WTC11 (cell line): ENCODE data around the gene B2M. TPM values are rescaled to one million over a fixed set of nuclear protein-coding genes. Genes with fewer than 3 reads are reported as not detected.
"Not testable (repeated sequence)": the region's sequence is repeated elsewhere in the genome, so short reads cannot be mapped to it uniquely, and the experiment has no call there.

ENCODE experiments used
- ATAC-seq: fragments of 200-7000 bp; cut with Tn5 transposase; 2 replicates; pipeline ENCODE4 v1.10.0; 2021; ENCODE audit warnings: mild to moderate bottlenecking, moderate library complexity
- CTCF ChIA-PET: fragments of 300-600 bp; sonication (Branson Sonifier 250); formaldehyde crosslinking; loops from one replicate; lab custom pipeline; 2021; ENCODE audit warnings: antibody characterized with exemption; lab: Charles Lee
- POLR2A ChIA-PET: fragments of 350-600 bp; sonication (Branson Sonifier 250); formaldehyde crosslinking; loops from one replicate; lab custom pipeline; 2021; ENCODE audit warnings: antibody characterized with exemption; lab: Charles Lee
- DNase-seq: peaks from one replicate; pipeline ENCODE4 v3.0.0; 2021; ENCODE audit warnings: low spot score
- H3K27ac Mint-ChIP-seq: 2 replicates; pipeline ENCODE4 v1.8.0; 2021; ENCODE audit warnings: mixed read lengths
- H3K27me3 Mint-ChIP-seq: 2 replicates; pipeline ENCODE4 v1.8.0; 2021; ENCODE audit warnings: low read depth, mild to moderate bottlenecking, moderate library complexity, mixed read lengths
- H3K36me3 Mint-ChIP-seq: 2 replicates; pipeline ENCODE4 v1.8.0; 2021; ENCODE audit warnings: mixed read lengths
- H3K4me1 Mint-ChIP-seq: 2 replicates; pipeline ENCODE4 v1.8.0; 2022; ENCODE audit warnings: mixed read lengths
- H3K4me3 Mint-ChIP-seq: 2 replicates; pipeline ENCODE4 v1.8.0; 2021; ENCODE audit warnings: mild to moderate bottlenecking, moderate library complexity, mixed read lengths
- H3K9me3 Mint-ChIP-seq: 2 replicates; pipeline ENCODE4 v1.8.0; 2021; ENCODE audit warnings: mixed read lengths
- CBFB ChIP-seq: sonication (generic); formaldehyde crosslinking; IDR thresholded peaks from 2 replicates; pipeline ENCODE4 v1.8.1; 2022; ENCODE audit warnings: mild to moderate bottlenecking, low read depth, missing genetic modification reagents
- FOXK1 ChIP-seq: sonication (generic); formaldehyde crosslinking; IDR thresholded peaks from 2 replicates; pipeline ENCODE4 v1.8.0; 2022; ENCODE audit warnings: mild to moderate bottlenecking, moderate library complexity, missing genetic modification reagents
- NFATC4 ChIP-seq: fragments of 250-450 bp; sonication (Bioruptor Pico); IDR thresholded peaks from 2 replicates; pipeline ENCODE4 v1.9.0; 2021; ENCODE audit warnings: mild to moderate bottlenecking
- TCF7 ChIP-seq: sonication (generic); formaldehyde crosslinking; IDR thresholded peaks from 2 replicates; pipeline ENCODE4 v1.8.0; 2022; ENCODE audit warnings: mild to moderate bottlenecking, low read depth, missing genetic modification reagents, moderate library complexity
- TEAD1 ChIP-seq: sonication (generic); formaldehyde crosslinking; IDR thresholded peaks from 2 replicates; pipeline ENCODE4 v1.8.0; 2022; ENCODE audit warnings: mild to moderate bottlenecking, missing genetic modification reagents
- ZNF423 ChIP-seq: fragments of 250-450 bp; sonication (Bioruptor Pico); IDR thresholded peaks from 2 replicates; pipeline ENCODE4 v2.1.2; 2022; ENCODE audit warnings: mild to moderate bottlenecking, moderate library complexity
- total RNA-seq: library from RNA; stranded (reverse); gene quantifications from 3 replicates; pipeline ENCODE4 v1.2.3, GENCODE V29; 2021
- TF ChIP-seq, protein P1 (sequence below): sonication (generic); formaldehyde crosslinking; IDR thresholded peaks from 2 replicates; pipeline ENCODE4 v1.8.0; 2023; ENCODE audit warnings: mild to moderate bottlenecking, missing genetic modification reagents
- TF ChIP-seq, protein P2 (sequence below): sonication (generic); formaldehyde crosslinking; IDR thresholded peaks from 2 replicates; pipeline ENCODE4 v1.8.0; 2022; ENCODE audit warnings: mild to moderate bottlenecking, missing genetic modification reagents
- TF ChIP-seq, protein P3 (sequence below): fragments of 250-450 bp; sonication (Bioruptor Pico); IDR thresholded peaks from 2 replicates; pipeline ENCODE4 v1.9.0; 2021; ENCODE audit warnings: moderate library complexity, mild to moderate bottlenecking, inconsistent platforms, borderline replicate concordance
- TF ChIP-seq, protein P4 (sequence below): fragments of 250-450 bp; sonication (Bioruptor Pico); IDR thresholded peaks from 2 replicates; pipeline ENCODE4 v1.9.0; 2021; ENCODE audit warnings: mild to moderate bottlenecking, borderline replicate concordance
- TF ChIP-seq, protein P5 (sequence below): sonication (generic); formaldehyde crosslinking; IDR thresholded peaks from 2 replicates; pipeline ENCODE4 v1.8.0; 2023; ENCODE audit warnings: missing genetic modification reagents, mild to moderate bottlenecking, borderline replicate concordance

The B2M gene
- total RNA-seq, 1 experiment from 2014 or later: 88.2 TPM

DNA sequence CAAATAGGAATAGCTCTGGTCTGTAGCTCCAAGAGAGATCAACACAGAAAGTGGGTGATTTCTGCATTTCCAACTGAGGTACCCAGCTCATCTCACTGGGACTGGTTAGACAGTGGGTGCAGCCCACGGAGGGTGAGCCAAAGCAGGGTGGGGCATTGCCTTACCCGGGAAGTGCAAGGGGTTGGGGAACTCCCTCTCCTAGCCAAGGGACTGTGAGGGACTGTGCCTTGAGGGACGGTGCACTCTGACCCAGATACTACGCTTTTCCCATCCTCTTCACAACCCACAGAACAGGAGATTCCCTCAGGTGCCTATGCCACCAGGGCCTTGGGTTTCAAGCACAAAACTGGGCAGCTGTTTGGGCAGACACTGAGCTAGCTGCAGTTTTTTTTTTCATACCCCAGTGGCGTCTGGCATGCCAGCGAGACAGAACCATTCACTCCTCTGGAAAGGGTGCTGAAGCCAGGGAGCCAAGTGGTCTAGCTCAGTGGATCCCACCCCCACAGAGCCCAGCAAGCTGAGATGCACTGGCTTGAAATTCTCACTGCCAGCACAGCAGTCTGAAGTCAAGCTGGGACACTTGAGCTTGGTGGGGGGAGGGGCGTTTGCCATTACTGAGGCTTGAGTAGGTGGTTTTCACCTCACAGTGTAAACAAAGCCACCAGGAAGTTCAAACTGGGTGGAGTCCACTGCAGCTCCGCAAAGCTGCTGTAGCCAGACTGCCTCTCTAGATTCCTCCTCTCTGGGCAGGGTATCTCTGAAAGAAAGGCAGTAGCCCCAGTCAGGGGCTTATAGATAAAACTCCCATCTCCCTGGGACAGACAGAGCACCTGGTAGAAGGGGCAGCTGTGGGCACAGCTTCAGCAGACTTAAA is 28.3 kb upstream of the B2M start:
- POLR2A ChIA-PET: interaction anchor here (0.8 to 1.0 kb wide), 2 partner anchors 19 to 20 kb away, joined by 3 to 5 read pairs; partner anchors contain the start of gene SPG11
- peak overlapping the region; percentile 36 for H3K4me3 Mint-ChIP-seq
- 0 out of 2 replicates have a peak, but pooled peaks have one; percentile 28 for ATAC-seq

DNA sequence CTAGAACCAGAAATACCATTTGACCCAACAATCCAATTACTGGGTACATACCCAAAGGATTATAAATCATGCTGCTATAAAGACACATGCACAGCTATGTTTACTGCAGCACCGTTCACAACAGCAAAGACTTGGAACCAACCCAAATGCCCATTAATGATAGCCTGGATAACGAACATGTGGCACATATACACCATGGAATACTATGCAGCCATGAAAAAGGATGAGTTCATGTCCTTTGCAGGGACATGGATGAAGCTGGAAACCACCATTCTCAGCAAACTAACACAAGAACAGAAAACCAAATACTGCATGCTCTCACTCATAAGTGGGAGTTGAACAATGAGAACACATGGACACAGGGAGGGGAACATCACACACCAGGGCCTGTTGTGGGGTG is 22.0 kb upstream of the B2M start:
- ATAC-seq, H3K27me3 Mint-ChIP-seq, POLR2A ChIA-PET, H3K4me1 Mint-ChIP-seq, H3K27ac Mint-ChIP-seq, H3K36me3 Mint-ChIP-seq, H3K4me3 Mint-ChIP-seq, DNase-seq: not testable (repeated sequence)
- peaks cover 34% of the 10 kb centered on the region for H3K9me3 Mint-ChIP-seq
- CTCF ChIA-PET: interaction anchor here (0.8 to 2.0 kb wide), 2 partner anchors 26 to 424 kb away, joined by 3 to 6 read pairs; partner anchors contain the start of gene SPG11

More for the DNA sequence above, 28.3 kb upstream of the B2M start:
- CTCF ChIA-PET: interaction anchor here (1.1 to 4.5 kb wide), 6 partner anchors 16 to 55 kb away, joined by 3 to 36 read pairs (median 5); partner anchors contain the start of genes SPG11 and TRIM69
- TF ChIP-seq FOXK1 (CRISPR knock-in tag) (peak; percentile 92), ZNF423 (CRISPR knock-in tag) (peak; percentile 47)
- TF ChIP-seq, protein P1, sequence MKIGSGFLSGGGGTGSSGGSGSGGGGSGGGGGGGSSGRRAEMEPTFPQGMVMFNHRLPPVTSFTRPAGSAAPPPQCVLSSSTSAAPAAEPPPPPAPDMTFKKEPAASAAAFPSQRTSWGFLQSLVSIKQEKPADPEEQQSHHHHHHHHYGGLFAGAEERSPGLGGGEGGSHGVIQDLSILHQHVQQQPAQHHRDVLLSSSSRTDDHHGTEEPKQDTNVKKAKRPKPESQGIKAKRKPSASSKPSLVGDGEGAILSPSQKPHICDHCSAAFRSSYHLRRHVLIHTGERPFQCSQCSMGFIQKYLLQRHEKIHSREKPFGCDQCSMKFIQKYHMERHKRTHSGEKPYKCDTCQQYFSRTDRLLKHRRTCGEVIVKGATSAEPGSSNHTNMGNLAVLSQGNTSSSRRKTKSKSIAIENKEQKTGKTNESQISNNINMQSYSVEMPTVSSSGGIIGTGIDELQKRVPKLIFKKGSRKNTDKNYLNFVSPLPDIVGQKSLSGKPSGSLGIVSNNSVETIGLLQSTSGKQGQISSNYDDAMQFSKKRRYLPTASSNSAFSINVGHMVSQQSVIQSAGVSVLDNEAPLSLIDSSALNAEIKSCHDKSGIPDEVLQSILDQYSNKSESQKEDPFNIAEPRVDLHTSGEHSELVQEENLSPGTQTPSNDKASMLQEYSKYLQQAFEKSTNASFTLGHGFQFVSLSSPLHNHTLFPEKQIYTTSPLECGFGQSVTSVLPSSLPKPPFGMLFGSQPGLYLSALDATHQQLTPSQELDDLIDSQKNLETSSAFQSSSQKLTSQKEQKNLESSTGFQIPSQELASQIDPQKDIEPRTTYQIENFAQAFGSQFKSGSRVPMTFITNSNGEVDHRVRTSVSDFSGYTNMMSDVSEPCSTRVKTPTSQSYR: peak; percentile 94
- Mint-ChIP-seq H3K4me1 (peaks cover 30% of the 10 kb centered on the region), H3K9me3 (peaks cover 28% of the 10 kb centered on the region), H3K36me3 (peaks cover 16% of the 10 kb centered on the region), H3K27ac (peak overlapping the region; percentile 46; the same call in 1 of the 2 replicates)
- H3K27me3 Mint-ChIP-seq: not testable (repeated sequence)
- DNase-seq: peak; percentile 77

DNA sequence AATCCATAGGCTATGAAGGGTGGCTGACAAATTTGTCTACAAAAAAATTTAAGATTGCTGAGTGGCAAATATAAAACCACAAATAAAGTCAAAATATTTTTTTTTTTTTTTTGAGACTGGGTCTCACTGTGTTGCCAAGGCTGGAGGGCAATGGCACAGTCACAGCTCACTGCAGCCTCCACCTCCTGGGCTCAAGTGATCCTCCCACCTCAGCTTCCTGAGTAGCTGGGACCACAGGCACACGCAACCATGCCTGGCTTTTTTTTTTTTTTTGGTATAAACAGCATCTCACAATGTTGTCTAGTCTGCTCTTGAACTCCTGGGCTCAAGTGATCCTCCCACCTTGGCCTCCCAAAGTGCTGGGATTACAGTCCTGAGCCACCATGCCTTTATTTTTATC is 21.1 kb upstream of the B2M start:
- H3K27me3 Mint-ChIP-seq, H3K27ac Mint-ChIP-seq, H3K4me3 Mint-ChIP-seq, DNase-seq, POLR2A ChIA-PET, H3K4me1 Mint-ChIP-seq, H3K36me3 Mint-ChIP-seq, ATAC-seq: not testable (repeated sequence)
- peaks cover 27% of the 10 kb centered on the region for H3K9me3 Mint-ChIP-seq
- CTCF ChIA-PET: interaction anchor here (2.0 kb wide), 1 partner anchor 27 kb away, joined by 6 read pairs; the partner anchor contains the start of gene SPG11

DNA sequence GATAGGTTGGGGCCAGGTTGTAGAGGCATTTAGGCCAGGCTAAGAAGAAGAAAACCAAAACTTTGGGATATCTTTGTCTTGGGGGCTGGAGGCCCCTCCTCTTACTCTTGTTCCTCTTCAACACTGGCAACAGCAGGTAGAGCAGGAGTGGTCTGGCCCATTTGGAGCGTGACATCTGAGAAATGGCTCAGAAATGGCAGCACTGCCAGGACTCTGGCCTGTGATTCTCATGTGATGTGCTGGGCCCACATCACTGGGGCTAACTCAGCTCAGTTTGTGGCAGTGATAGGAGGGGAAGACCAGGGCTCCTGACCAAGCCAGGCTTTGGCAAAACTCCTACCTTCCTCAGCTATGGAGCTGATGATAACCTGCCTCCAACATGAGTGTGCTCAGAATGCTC is 18.7 kb upstream of the B2M start:
- Mint-ChIP-seq H3K4me3 (no peak overlapping the region), H3K9me3 (peaks cover 16% of the 10 kb centered on the region), H3K36me3 (peaks cover 1% of the 10 kb centered on the region; the same call in 1 of the 2 replicates), H3K4me1 (no peaks in the 10 kb centered on the region), H3K27ac (no peak overlapping the region), H3K27me3 (peaks cover 2% of the 10 kb centered on the region; the same call in 1 of the 2 replicates)
- CTCF ChIA-PET: interaction anchor here (0.5 to 1.7 kb wide), 3 partner anchors 21 to 30 kb away, joined by 3 to 8 read pairs (median 6); partner anchors contain the start of gene SPG11
- DNase-seq (no peak), ATAC-seq (no peak)
- POLR2A ChIA-PET: no interaction called here
- TF ChIP-seq TCF7 (no peak), TEAD1 (CRISPR knock-in tag) (no peak), NFATC4 (CRISPR knock-in tag) (no peak), CBFB (CRISPR knock-in tag) (no peak)
- TF ChIP-seq, protein P2, sequence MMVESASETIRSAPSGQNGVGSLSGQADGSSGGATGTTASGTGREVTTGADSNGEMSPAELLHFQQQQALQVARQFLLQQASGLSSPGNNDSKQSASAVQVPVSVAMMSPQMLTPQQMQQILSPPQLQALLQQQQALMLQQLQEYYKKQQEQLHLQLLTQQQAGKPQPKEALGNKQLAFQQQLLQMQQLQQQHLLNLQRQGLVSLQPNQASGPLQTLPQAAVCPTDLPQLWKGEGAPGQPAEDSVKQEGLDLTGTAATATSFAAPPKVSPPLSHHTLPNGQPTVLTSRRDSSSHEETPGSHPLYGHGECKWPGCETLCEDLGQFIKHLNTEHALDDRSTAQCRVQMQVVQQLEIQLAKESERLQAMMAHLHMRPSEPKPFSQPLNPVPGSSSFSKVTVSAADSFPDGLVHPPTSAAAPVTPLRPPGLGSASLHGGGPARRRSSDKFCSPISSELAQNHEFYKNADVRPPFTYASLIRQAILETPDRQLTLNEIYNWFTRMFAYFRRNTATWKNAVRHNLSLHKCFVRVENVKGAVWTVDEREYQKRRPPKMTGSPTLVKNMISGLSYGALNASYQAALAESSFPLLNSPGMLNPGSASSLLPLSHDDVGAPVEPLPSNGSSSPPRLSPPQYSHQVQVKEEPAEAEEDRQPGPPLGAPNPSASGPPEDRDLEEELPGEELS (CRISPR knock-in tag): no peak
- TF ChIP-seq, protein P3, sequence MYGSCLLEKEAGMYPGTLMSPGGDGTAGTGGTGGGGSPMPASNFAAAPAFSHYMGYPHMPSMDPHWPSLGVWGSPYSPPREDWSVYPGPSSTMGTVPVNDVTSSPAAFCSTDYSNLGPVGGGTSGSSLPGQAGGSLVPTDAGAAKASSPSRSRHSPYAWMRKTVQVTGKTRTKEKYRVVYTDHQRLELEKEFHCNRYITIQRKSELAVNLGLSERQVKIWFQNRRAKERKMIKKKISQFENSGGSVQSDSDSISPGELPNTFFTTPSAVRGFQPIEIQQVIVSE (CRISPR knock-in tag): no peak
- TF ChIP-seq, protein P4, sequence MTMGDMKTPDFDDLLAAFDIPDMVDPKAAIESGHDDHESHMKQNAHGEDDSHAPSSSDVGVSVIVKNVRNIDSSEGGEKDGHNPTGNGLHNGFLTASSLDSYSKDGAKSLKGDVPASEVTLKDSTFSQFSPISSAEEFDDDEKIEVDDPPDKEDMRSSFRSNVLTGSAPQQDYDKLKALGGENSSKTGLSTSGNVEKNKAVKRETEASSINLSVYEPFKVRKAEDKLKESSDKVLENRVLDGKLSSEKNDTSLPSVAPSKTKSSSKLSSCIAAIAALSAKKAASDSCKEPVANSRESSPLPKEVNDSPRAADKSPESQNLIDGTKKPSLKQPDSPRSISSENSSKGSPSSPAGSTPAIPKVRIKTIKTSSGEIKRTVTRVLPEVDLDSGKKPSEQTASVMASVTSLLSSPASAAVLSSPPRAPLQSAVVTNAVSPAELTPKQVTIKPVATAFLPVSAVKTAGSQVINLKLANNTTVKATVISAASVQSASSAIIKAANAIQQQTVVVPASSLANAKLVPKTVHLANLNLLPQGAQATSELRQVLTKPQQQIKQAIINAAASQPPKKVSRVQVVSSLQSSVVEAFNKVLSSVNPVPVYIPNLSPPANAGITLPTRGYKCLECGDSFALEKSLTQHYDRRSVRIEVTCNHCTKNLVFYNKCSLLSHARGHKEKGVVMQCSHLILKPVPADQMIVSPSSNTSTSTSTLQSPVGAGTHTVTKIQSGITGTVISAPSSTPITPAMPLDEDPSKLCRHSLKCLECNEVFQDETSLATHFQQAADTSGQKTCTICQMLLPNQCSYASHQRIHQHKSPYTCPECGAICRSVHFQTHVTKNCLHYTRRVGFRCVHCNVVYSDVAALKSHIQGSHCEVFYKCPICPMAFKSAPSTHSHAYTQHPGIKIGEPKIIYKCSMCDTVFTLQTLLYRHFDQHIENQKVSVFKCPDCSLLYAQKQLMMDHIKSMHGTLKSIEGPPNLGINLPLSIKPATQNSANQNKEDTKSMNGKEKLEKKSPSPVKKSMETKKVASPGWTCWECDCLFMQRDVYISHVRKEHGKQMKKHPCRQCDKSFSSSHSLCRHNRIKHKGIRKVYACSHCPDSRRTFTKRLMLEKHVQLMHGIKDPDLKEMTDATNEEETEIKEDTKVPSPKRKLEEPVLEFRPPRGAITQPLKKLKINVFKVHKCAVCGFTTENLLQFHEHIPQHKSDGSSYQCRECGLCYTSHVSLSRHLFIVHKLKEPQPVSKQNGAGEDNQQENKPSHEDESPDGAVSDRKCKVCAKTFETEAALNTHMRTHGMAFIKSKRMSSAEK (CRISPR knock-in tag): no peak
- TF ChIP-seq, protein P5, sequence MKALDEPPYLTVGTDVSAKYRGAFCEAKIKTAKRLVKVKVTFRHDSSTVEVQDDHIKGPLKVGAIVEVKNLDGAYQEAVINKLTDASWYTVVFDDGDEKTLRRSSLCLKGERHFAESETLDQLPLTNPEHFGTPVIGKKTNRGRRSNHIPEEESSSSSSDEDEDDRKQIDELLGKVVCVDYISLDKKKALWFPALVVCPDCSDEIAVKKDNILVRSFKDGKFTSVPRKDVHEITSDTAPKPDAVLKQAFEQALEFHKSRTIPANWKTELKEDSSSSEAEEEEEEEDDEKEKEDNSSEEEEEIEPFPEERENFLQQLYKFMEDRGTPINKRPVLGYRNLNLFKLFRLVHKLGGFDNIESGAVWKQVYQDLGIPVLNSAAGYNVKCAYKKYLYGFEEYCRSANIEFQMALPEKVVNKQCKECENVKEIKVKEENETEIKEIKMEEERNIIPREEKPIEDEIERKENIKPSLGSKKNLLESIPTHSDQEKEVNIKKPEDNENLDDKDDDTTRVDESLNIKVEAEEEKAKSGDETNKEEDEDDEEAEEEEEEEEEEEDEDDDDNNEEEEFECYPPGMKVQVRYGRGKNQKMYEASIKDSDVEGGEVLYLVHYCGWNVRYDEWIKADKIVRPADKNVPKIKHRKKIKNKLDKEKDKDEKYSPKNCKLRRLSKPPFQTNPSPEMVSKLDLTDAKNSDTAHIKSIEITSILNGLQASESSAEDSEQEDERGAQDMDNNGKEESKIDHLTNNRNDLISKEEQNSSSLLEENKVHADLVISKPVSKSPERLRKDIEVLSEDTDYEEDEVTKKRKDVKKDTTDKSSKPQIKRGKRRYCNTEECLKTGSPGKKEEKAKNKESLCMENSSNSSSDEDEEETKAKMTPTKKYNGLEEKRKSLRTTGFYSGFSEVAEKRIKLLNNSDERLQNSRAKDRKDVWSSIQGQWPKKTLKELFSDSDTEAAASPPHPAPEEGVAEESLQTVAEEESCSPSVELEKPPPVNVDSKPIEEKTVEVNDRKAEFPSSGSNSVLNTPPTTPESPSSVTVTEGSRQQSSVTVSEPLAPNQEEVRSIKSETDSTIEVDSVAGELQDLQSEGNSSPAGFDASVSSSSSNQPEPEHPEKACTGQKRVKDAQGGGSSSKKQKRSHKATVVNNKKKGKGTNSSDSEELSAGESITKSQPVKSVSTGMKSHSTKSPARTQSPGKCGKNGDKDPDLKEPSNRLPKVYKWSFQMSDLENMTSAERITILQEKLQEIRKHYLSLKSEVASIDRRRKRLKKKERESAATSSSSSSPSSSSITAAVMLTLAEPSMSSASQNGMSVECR (CRISPR knock-in tag): no peak
